Endothelial cell of umbilical vein (primary cell): Measurements from ENCODE around the gene TULP1. TPM values are rescaled to one million over a fixed set of nuclear protein-coding genes. Genes with fewer than 3 reads are reported as not detected.
A peak's percentile ranks its signal among the peaks of the same experiment; 100 is the strongest.

ENCODE experiments used
- BruUV-seq: library from RNA; stranded (reverse); fragments of 400-500 nt; replicated peaks from 2 replicates; lab custom pipeline; 2021; lab: Mats Ljungman, UMichigan
- CTCF ChIA-PET: fragments of 300-600, 350-600 bp; sonication (Branson Sonifier 250); formaldehyde crosslinking; loops from one replicate; lab custom pipeline; 2021; ENCODE audit warnings: antibody characterized with exemption, inconsistent platforms; lab: Charles Lee
- POLR2A ChIA-PET: fragments of 300-600, 350-600 bp; sonication (Branson Sonifier 250); formaldehyde crosslinking; loops from one replicate; lab custom pipeline; 2021; ENCODE audit warnings: antibody characterized with exemption, inconsistent platforms; lab: Charles Lee
- DNase-seq: peaks from one replicate; pipeline ENCODE4 v3.0.0-alpha.2; 2011; ENCODE audit warnings: low read depth, low spot score
- FAIRE-seq: peaks from 2 replicates; lab custom pipeline; 2011; peaks lifted over from hg19 to GRCh38; lab: Jason Lieb, UNC
- H2AFZ ChIP-seq: 2 replicates; pipeline ENCODE4 v1.6.0; 2012; ENCODE audit warnings: low read depth, low read length, control low read depth, inconsistent platforms
- H3K27ac ChIP-seq: 2 replicates; pipeline ENCODE4 v1.5.1; 2011; ENCODE audit warnings: low read depth, mild to moderate bottlenecking, control low read depth, low read length, moderate library complexity; ENCODE audit not compliant: insufficient read depth
- H3K27me3 ChIP-seq, 2 experiments: 2 replicates each; pipeline versions ENCODE4 v1.6.0 to v1.6.1; 2011; ENCODE audit warnings: low read length in 2 of 2, mixed read lengths in 1 of 2; ENCODE audit not compliant: control insufficient read depth in 2 of 2, insufficient read depth in 2 of 2
- H3K36me3 ChIP-seq, 2 experiments: 2 replicates in 1 of 2; 3 replicates in 1 of 2; pipeline ENCODE4 v1.5.1; 2011; ENCODE audit warnings: low read length in 2 of 2, mild to moderate bottlenecking in 1 of 2, moderate library complexity in 1 of 2; ENCODE audit not compliant: control insufficient read depth in 2 of 2, insufficient read depth in 2 of 2; ENCODE audit errors: extremely low read depth in 1 of 2
- H3K4me1 ChIP-seq: 3 replicates; pipeline ENCODE4 v1.5.1; 2011; ENCODE audit warnings: mild to moderate bottlenecking, low read length; ENCODE audit not compliant: control insufficient read depth, insufficient read depth; ENCODE audit errors: extremely low read depth
- H3K4me2 ChIP-seq: 2 replicates; pipeline ENCODE4 v1.6.1; 2011; ENCODE audit warnings: low read length, control low read depth, mixed read lengths; ENCODE audit not compliant: insufficient read depth
- H3K4me3 ChIP-seq, 3 experiments: fragments of 200-600 bp in 1 of 3; sonication (generic), shearing (Covaris generic) in 1 of 3; replicated peaks in 1 of 3; 2 replicates each; pipeline ENCODE4 v1.5.1; 2011 to 2016; ENCODE audit warnings: control low read depth in 3 of 3, low read length in 3 of 3, mild to moderate bottlenecking in 2 of 3, inconsistent platforms in 1 of 3, low read depth in 1 of 3, moderate library complexity in 1 of 3; ENCODE audit not compliant: insufficient read depth in 1 of 3
- H3K79me2 ChIP-seq: 2 replicates; pipeline ENCODE4 v1.6.0; 2012; ENCODE audit warnings: low read length, inconsistent platforms; ENCODE audit not compliant: control insufficient read depth, insufficient read depth
- H3K9ac ChIP-seq: replicated peaks from 2 replicates; pipeline ENCODE3; 2011; ENCODE audit warnings: low read length, control low read depth; ENCODE audit not compliant: insufficient read depth; ENCODE audit errors: extremely low read depth
- H3K9me1 ChIP-seq: replicated peaks from 3 replicates; pipeline ENCODE4 v1.6.0; 2011; ENCODE audit warnings: mild to moderate bottlenecking, low read length; ENCODE audit not compliant: control insufficient read depth, insufficient read depth; ENCODE audit errors: extremely low read depth
- H3K9me3 ChIP-seq: replicated peaks from 2 replicates; pipeline ENCODE4 v1.5.1; 2012; ENCODE audit warnings: low read length, inconsistent platforms; ENCODE audit not compliant: control insufficient read depth, insufficient read depth
- H4K20me1 ChIP-seq: replicated peaks from 2 replicates; pipeline ENCODE3; 2011; ENCODE audit warnings: mild to moderate bottlenecking, low read length; ENCODE audit not compliant: control insufficient read depth, insufficient read depth; ENCODE audit errors: extremely low read depth
- CTCF ChIP-seq, 2 donors: IDR thresholded peaks; 1 replicate in 1 of 2; 2 replicates in 1 of 2; pipeline ENCODE4 v1.5.1; 2011; ENCODE audit warnings: low read length in 2 of 2, mild to moderate bottlenecking in 2 of 2, moderate library complexity in 2 of 2, control low read depth in 1 of 2, inconsistent platforms in 1 of 2, low read depth in 1 of 2; ENCODE audit not compliant: insufficient read depth in 1 of 2; ENCODE audit errors: extremely low read depth in 1 of 2
- EZH2 ChIP-seq: IDR thresholded peaks from 2 replicates; pipeline ENCODE4 v1.6.1; 2012; ENCODE audit warnings: borderline replicate concordance, low read depth, mild to moderate bottlenecking, moderate library complexity, low read length, inconsistent platforms; ENCODE audit not compliant: severe bottlenecking
- FOS ChIP-seq: IDR thresholded peaks from 2 replicates; pipeline ENCODE4 v1.6.1; 2011; ENCODE audit warnings: mild to moderate bottlenecking, low read length, moderate library complexity, borderline replicate concordance; ENCODE audit not compliant: insufficient read depth
- GATA2 ChIP-seq: IDR thresholded peaks from 2 replicates; pipeline ENCODE4 v1.7.0; 2011; ENCODE audit warnings: low read depth, mild to moderate bottlenecking, moderate library complexity, mixed read lengths, low read length; ENCODE audit not compliant: insufficient read length, insufficient read depth
- JUN ChIP-seq: IDR thresholded peaks from 2 replicates; pipeline ENCODE4 v1.6.1; 2011; ENCODE audit warnings: borderline replicate concordance, low read depth; ENCODE audit not compliant: insufficient read length, insufficient read depth
- MAX ChIP-seq: IDR thresholded peaks from 2 replicates; pipeline ENCODE4 v1.6.1; 2011; ENCODE audit not compliant: insufficient read depth, insufficient read length
- MYC ChIP-seq: IDR thresholded peaks from one replicate; pipeline ENCODE4 v1.6.1; 2011; ENCODE audit warnings: mild to moderate bottlenecking, low read depth, low read length
- POLR2A ChIP-seq: IDR thresholded peaks from 2 replicates; pipeline ENCODE4 v1.6.1; 2012; ENCODE audit warnings: low read depth, mild to moderate bottlenecking, control low read depth, low read length
- POLR2AphosphoS5 ChIP-seq: IDR thresholded peaks from 2 replicates; pipeline ENCODE4 v1.6.1; 2012; ENCODE audit warnings: low read depth, mild to moderate bottlenecking, control low read depth, low read length, moderate library complexity; ENCODE audit not compliant: insufficient read depth
- dilution Hi-C: fragments of 300-500 bp; cut with MboI; formaldehyde crosslinking; loops from one replicate; pipeline ENCODE4 v1.15.0; 2019; ENCODE audit warnings: low sequenced_read_pairs; ENCODE audit not compliant: extremely low pct_ligation_motif_present
- intact Hi-C: fragments of 100-400 bp; cut with micrococcal nuclease; formaldehyde crosslinking; loops from one replicate; pipeline ENCODE4 v1.10.0; 2022
- polyA plus RNA-seq, 4 experiments: library from polyadenylated mRNA; depleted of rRNA in 3 of 4; stranded (reverse) in 3 of 4; unstranded in 1 of 4; fragments of >200 nt; gene quantifications; 2 replicates each; pipeline versions ENCODE4 v1.2.1 to v1.2.3, GENCODE V29; 2011 to 2012; ENCODE audit warnings: missing spikeins in 1 of 4
- total RNA-seq: library from RNA; stranded (reverse); gene quantifications from 2 replicates; pipeline ENCODE4 v1.2.3, GENCODE V29; 2021

Gene TULP1
- total and polyA plus RNA-seq, 2 donors (not counting 3 experiments of a cell fraction or from before 2014, with no cell fraction given) = not detected

GRCh38 chr6:35451354-35452182 lies 61.1 kb downstream of the TULP1 start:
- Histone ChIP-seq H3K79me2 (no peaks in the 10 kb centered on the region), H3K9me3 (no peaks in the 10 kb centered on the region), H3K4me1 (peaks cover 16% of the 10 kb centered on the region), H4K20me1 (no peaks in the 10 kb centered on the region), H3K4me2 (peak overlapping the region; percentile 70), H3K9me1 (no peaks in the 10 kb centered on the region), H3K9ac (no peak overlapping the region), H3K27ac (no peak overlapping the region), H3K36me3 (peaks cover 0 to 3% of the 10 kb centered on the region in 2 experiments), H3K4me3 (peak overlapping the region in 2 of 3 experiments; percentile 21 to 83), H3K27me3 (peaks cover 0 to 2% of the 10 kb centered on the region in 2 experiments), H2AFZ (peak overlapping the region; percentile 78)
- FAIRE-seq (peak; percentile 55), DNase-seq (peak; percentile 27)
- TF ChIP-seq CTCF (IDR thresholded peaks at IDR 0.05; ENCODE audit: extremely low read depth in 1 of 2, insufficient read depth in 1 of 2, low read depth in 1 of 2, low read length in 2 of 2) = no peak
- no peak for TF ChIP-seq POLR2A
- no peak for TF ChIP-seq MYC
- no peak for TF ChIP-seq MAX
- TF ChIP-seq GATA2 = no peak
- no peak for TF ChIP-seq FOS
- no peak for TF ChIP-seq EZH2
- no peak for TF ChIP-seq JUN
- no peak for TF ChIP-seq POLR2AphosphoS5
- intact Hi-C loops (loop anchor here (1.0 kb wide), 1 partner anchor 17 kb away; the partner anchor contains the start of gene RPL10A), dilution Hi-C loops (no loop called here)
- BruUV-seq = no TSS peak
- CTCF ChIA-PET = interaction anchor here (1.0 to 9.3 kb wide), 8 partner anchors 16 to 286 kb away, joined by 3 to 270 read pairs (median 12); partner anchors contain the start of genes ARMC12, DEF6, PPARD and RPL10A
- POLR2A ChIA-PET = no interaction called here
